Measurements from ENCODE around the gene SRP9.

DNA sequence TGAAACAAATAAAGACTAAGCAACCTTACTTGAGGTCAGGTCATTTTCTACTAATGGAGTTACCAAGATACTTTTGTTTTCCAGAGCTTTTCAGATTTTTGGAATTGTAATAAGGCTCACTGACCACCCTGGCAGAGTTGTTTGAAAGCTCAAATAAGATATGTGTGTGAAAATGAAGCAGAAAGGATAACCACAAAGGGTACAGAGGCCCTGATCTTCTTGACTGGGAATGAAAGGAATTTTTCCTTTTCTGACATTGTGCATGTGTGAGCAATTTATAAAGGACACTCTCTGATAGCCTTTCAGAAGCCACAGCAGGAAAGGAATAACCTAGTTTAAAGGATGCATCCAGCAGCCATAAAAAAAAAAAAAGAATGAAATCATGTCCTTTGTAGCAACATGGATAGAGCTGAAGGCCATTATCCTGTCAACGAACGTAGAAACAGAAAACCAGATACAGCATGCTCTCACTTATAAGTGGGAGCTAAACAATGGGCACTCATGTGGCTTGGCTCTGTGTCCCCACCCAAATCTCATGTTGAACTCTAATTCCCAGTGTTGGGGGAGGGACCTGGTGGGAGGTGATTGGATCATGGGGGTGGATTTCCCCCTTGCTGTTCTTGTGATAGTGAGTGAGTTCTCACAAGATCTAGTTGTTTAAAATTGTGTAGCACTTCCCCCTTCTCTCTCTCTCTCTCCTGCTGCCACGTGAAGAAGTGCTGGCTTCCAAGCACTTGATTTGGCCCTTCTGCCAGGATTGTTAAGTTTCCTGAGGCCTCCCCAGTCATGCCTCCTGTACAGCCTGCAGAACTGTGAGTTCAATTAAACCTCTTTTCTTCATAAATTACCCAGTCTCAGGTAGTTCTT, 3.1 kb upstream of the SRP9 start:
- TF ChIP-seq, protein P1, sequence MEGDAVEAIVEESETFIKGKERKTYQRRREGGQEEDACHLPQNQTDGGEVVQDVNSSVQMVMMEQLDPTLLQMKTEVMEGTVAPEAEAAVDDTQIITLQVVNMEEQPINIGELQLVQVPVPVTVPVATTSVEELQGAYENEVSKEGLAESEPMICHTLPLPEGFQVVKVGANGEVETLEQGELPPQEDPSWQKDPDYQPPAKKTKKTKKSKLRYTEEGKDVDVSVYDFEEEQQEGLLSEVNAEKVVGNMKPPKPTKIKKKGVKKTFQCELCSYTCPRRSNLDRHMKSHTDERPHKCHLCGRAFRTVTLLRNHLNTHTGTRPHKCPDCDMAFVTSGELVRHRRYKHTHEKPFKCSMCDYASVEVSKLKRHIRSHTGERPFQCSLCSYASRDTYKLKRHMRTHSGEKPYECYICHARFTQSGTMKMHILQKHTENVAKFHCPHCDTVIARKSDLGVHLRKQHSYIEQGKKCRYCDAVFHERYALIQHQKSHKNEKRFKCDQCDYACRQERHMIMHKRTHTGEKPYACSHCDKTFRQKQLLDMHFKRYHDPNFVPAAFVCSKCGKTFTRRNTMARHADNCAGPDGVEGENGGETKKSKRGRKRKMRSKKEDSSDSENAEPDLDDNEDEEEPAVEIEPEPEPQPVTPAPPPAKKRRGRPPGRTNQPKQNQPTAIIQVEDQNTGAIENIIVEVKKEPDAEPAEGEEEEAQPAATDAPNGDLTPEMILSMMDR (IDR thresholded peaks at IDR 0.05): no peak
- no peak for TF ChIP-seq EZH2 (IDR thresholded peaks at IDR 0.05; ENCODE audit: borderline replicate concordance, insufficient read depth, low read depth, low read length, poor library complexity, severe bottlenecking)
